Measurements from ENCODE around the gene SLC4A2.
A peak's percentile ranks its signal among the peaks of the same experiment; 100 is the strongest.

Gene SLC4A2

GRCh38 chr7:151074817-151075661 is 15.7 kb downstream of the SLC4A2 start:
- no peak for DNase-seq (ENCODE audit: low read depth in 1 of 2, low spot score in 1 of 2)
- TF ChIP-seq, protein P1, sequence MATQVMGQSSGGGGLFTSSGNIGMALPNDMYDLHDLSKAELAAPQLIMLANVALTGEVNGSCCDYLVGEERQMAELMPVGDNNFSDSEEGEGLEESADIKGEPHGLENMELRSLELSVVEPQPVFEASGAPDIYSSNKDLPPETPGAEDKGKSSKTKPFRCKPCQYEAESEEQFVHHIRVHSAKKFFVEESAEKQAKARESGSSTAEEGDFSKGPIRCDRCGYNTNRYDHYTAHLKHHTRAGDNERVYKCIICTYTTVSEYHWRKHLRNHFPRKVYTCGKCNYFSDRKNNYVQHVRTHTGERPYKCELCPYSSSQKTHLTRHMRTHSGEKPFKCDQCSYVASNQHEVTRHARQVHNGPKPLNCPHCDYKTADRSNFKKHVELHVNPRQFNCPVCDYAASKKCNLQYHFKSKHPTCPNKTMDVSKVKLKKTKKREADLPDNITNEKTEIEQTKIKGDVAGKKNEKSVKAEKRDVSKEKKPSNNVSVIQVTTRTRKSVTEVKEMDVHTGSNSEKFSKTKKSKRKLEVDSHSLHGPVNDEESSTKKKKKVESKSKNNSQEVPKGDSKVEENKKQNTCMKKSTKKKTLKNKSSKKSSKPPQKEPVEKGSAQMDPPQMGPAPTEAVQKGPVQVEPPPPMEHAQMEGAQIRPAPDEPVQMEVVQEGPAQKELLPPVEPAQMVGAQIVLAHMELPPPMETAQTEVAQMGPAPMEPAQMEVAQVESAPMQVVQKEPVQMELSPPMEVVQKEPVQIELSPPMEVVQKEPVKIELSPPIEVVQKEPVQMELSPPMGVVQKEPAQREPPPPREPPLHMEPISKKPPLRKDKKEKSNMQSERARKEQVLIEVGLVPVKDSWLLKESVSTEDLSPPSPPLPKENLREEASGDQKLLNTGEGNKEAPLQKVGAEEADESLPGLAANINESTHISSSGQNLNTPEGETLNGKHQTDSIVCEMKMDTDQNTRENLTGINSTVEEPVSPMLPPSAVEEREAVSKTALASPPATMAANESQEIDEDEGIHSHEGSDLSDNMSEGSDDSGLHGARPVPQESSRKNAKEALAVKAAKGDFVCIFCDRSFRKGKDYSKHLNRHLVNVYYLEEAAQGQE (IDR thresholded peaks at IDR 0.05; ENCODE audit: insufficient replicate concordance, low read depth) = no peak
- TF ChIP-seq POLR2AphosphoS5 (IDR thresholded peaks at IDR 0.05; ENCODE audit: low read depth) = no peak
- TF ChIP-seq SPI1 (IDR thresholded peaks at IDR 0.05; ENCODE audit: borderline replicate concordance, low read depth) = no peak
- TF ChIP-seq, protein P2, sequence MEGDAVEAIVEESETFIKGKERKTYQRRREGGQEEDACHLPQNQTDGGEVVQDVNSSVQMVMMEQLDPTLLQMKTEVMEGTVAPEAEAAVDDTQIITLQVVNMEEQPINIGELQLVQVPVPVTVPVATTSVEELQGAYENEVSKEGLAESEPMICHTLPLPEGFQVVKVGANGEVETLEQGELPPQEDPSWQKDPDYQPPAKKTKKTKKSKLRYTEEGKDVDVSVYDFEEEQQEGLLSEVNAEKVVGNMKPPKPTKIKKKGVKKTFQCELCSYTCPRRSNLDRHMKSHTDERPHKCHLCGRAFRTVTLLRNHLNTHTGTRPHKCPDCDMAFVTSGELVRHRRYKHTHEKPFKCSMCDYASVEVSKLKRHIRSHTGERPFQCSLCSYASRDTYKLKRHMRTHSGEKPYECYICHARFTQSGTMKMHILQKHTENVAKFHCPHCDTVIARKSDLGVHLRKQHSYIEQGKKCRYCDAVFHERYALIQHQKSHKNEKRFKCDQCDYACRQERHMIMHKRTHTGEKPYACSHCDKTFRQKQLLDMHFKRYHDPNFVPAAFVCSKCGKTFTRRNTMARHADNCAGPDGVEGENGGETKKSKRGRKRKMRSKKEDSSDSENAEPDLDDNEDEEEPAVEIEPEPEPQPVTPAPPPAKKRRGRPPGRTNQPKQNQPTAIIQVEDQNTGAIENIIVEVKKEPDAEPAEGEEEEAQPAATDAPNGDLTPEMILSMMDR (IDR thresholded peaks at IDR 0.05; ENCODE audit: insufficient read depth, low read length) = no peak
- Histone ChIP-seq H3K27ac (replicated peaks) (no peak overlapping the region), H3K4me3 (replicated peaks; ENCODE audit: insufficient read depth, low read length) (no peak overlapping the region), H3K27me3 (ENCODE audit: insufficient read depth, poor library complexity, severe bottlenecking) (no peaks in the 10 kb centered on the region)

DNA sequence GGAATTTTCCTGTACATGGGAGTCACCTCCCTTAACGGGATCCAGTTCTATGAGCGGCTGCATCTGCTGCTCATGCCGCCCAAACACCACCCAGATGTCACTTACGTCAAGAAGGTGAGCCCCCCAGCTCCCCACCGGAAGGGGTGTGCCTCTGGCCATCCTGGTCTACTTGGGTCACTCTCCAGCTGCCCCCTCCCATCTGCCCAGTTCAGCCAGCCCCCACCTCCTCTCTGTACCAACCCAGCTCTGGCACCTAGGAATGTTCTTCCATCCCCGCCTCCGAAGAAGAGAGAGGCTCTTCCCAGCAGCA is 16.2 kb downstream of the SLC4A2 start:
- TF ChIP-seq POLR2AphosphoS5 (IDR thresholded peaks at IDR 0.05; ENCODE audit: low read depth) (no peak), SPI1 (IDR thresholded peaks at IDR 0.05; ENCODE audit: borderline replicate concordance, low read depth) (no peak), GABPA (IDR thresholded peaks at IDR 0.05; ENCODE audit: low read depth) (no peak)
- TF ChIP-seq, protein P2 (IDR thresholded peaks at IDR 0.05; ENCODE audit: insufficient read depth, low read length) = no peak
- TF ChIP-seq, protein P1 (IDR thresholded peaks at IDR 0.05; ENCODE audit: insufficient replicate concordance, low read depth) = no peak
- Histone ChIP-seq H3K27ac (replicated peaks) (no peak overlapping the region), H3K4me3 (replicated peaks; ENCODE audit: insufficient read depth, low read length) (no peak overlapping the region), H3K27me3 (ENCODE audit: insufficient read depth, poor library complexity, severe bottlenecking) (no peaks in the 10 kb centered on the region)
- DNase-seq (ENCODE audit: low read depth in 1 of 2, low spot score in 1 of 2) = no peak

- Histone ChIP-seq H3K27ac (replicated peaks) (no peak overlapping the region), H3K27me3 (ENCODE audit: insufficient read depth, poor library complexity, severe bottlenecking) (no peaks in the 10 kb centered on the region), H3K4me3 (replicated peaks; ENCODE audit: insufficient read depth, low read length) (no peak overlapping the region)
- TF ChIP-seq POLR2AphosphoS5 (IDR thresholded peaks at IDR 0.05; ENCODE audit: low read depth) = 0 out of 2 replicates have a peak, but pooled peaks have one; percentile 31
- TF ChIP-seq, protein P2 (IDR thresholded peaks at IDR 0.05; ENCODE audit: insufficient read depth, low read length) = no peak
- no peak for DNase-seq (ENCODE audit: low read depth in 1 of 2, low spot score in 1 of 2)
Measured at GRCh38 chr7:151075978-151076426, 16.6 kb downstream of the SLC4A2 start.
